Liver (tissue), 9 donors: Measurements from ENCODE around the gene HEPACAM2. TPM values are rescaled to one million over a fixed set of nuclear protein-coding genes. Genes with fewer than 3 reads are reported as not detected.

Experiments used
- DNase-seq: peaks from one replicate; pipeline ENCODE4 v3.0.0-alpha.2; 2017; ENCODE audit warnings: low spot score
- H3K27ac ChIP-seq, 2 donors: one replicate each; pipeline ENCODE4 v1.7.0; 2013; ENCODE audit warnings: inconsistent platforms in 2 of 2, low read length in 2 of 2, control low read depth in 1 of 2, low read depth in 1 of 2, mild to moderate bottlenecking in 1 of 2
- H3K27me3 ChIP-seq, 4 donors: one replicate each; pipeline versions ENCODE4 v1.6.1 to v1.7.0; 2013; ENCODE audit warnings: low read length in 3 of 4, inconsistent platforms in 1 of 4, mild to moderate bottlenecking in 1 of 4, moderate library complexity in 1 of 4; ENCODE audit not compliant: control insufficient read depth in 4 of 4, insufficient read depth in 4 of 4
- H3K36me3 ChIP-seq, 4 donors: one replicate each; pipeline versions ENCODE4 v1.6.1 to v1.7.0; 2013; ENCODE audit warnings: low read length in 3 of 4, mild to moderate bottlenecking in 3 of 4, low read depth in 1 of 4, moderate library complexity in 1 of 4; ENCODE audit not compliant: control insufficient read depth in 4 of 4, insufficient read depth in 3 of 4
- H3K4me1 ChIP-seq, 4 donors: one replicate each; pipeline versions ENCODE4 v1.6.1 to v1.7.0; 2013; ENCODE audit warnings: low read length in 3 of 4, mild to moderate bottlenecking in 3 of 4, moderate library complexity in 1 of 4; ENCODE audit not compliant: control insufficient read depth in 4 of 4, insufficient read depth in 4 of 4
- H3K4me3 ChIP-seq, 3 donors: one replicate each; pipeline versions ENCODE4 v1.6.1 to v1.7.0; 2013; ENCODE audit warnings: low read length in 3 of 3, control low read depth in 1 of 3, low read depth in 1 of 3, mild to moderate bottlenecking in 1 of 3
- H3K9ac ChIP-seq, 2 donors: one replicate each; pipeline ENCODE4 v1.7.0; 2013; ENCODE audit warnings: low read length in 2 of 2, mild to moderate bottlenecking in 2 of 2, moderate library complexity in 2 of 2, control low read depth in 1 of 2, low read depth in 1 of 2
- H3K9me3 ChIP-seq, 4 donors: one replicate each; pipeline versions ENCODE4 v1.6.1 to v1.7.0; 2013; ENCODE audit warnings: low read length in 3 of 4; ENCODE audit not compliant: control insufficient read depth in 4 of 4
- ATF3 ChIP-seq: IDR thresholded peaks from 2 replicates; pipeline ENCODE4 v1.6.1; 2016; ENCODE audit warnings: antibody characterized with exemption
- CTCF ChIP-seq: fragments of 150-350 bp; IDR thresholded peaks from 2 replicates; pipeline ENCODE4 v1.5.1; 2017; ENCODE audit warnings: improper control_type of control experiment, low read depth, low read length; ENCODE audit not compliant: missing input control
- EGR1 ChIP-seq, 2 donors: IDR thresholded peaks; 2 replicates each; pipeline ENCODE4 v1.6.1; 2016 to 2018; ENCODE audit warnings: antibody characterized with exemption in 2 of 2, low read depth in 2 of 2
- FOXA1 ChIP-seq: IDR thresholded peaks from 2 replicates; pipeline ENCODE4 v1.6.1; 2016; ENCODE audit warnings: antibody characterized with exemption
- FOXA2 ChIP-seq: IDR thresholded peaks from 2 replicates; pipeline ENCODE4 v1.6.1; 2016; ENCODE audit warnings: antibody characterized with exemption
- GABPA ChIP-seq, 2 donors: IDR thresholded peaks in 1 of 2; conservative IDR thresholded peaks in 1 of 2; 2 replicates each; pipeline ENCODE4 v1.6.1; 2016; ENCODE audit warnings: antibody characterized with exemption in 2 of 2, mild to moderate bottlenecking in 1 of 2, moderate library complexity in 1 of 2
- HNF4A ChIP-seq, 2 donors: conservative IDR thresholded peaks; 2 replicates each; pipeline ENCODE4 v1.6.1; 2016; ENCODE audit warnings: antibody characterized with exemption in 2 of 2, mild to moderate bottlenecking in 2 of 2
- HNF4G ChIP-seq: IDR thresholded peaks from 2 replicates; pipeline ENCODE4 v1.6.1; 2016; ENCODE audit warnings: antibody characterized with exemption
- JUND ChIP-seq, 2 donors: IDR thresholded peaks; 2 replicates each; pipeline ENCODE4 v1.6.1; 2016; ENCODE audit warnings: antibody characterized with exemption in 2 of 2
- MAX ChIP-seq: IDR thresholded peaks from 2 replicates; pipeline ENCODE4 v1.6.1; 2016; ENCODE audit warnings: antibody characterized with exemption
- NR2F2 ChIP-seq: IDR thresholded peaks from 2 replicates; pipeline ENCODE4 v1.6.1; 2016; ENCODE audit warnings: antibody characterized with exemption
- RXRA ChIP-seq, 2 donors: IDR thresholded peaks; 2 replicates each; pipeline ENCODE4 v1.6.1; 2017 to 2018; ENCODE audit warnings: antibody characterized with exemption in 2 of 2, mild to moderate bottlenecking in 1 of 2
- SP1 ChIP-seq: IDR thresholded peaks from 2 replicates; pipeline ENCODE4 v1.6.1; 2018; ENCODE audit warnings: antibody characterized with exemption, mild to moderate bottlenecking
- TAF1 ChIP-seq: conservative IDR thresholded peaks from 2 replicates; pipeline ENCODE4 v1.6.1; 2016; ENCODE audit warnings: antibody characterized with exemption, mild to moderate bottlenecking
- YY1 ChIP-seq: IDR thresholded peaks from 2 replicates; pipeline ENCODE4 v1.6.1; 2016; ENCODE audit warnings: antibody characterized with exemption, mild to moderate bottlenecking
- ZBTB33 ChIP-seq: IDR thresholded peaks from 2 replicates; pipeline ENCODE4 v1.6.1; 2016; ENCODE audit warnings: antibody characterized with exemption
- WGBS: extraction: QIAGEN DNeasy Blood & Tissue Kit; methylation state at CpG from one replicate; pipeline ENCODE4 v1.1.7; 2013; 5-methylcytosine and 5-hydroxymethylcytosine counted together
- polyA plus RNA-seq, 2 donors: library from polyadenylated mRNA; stranded (reverse) in 1 of 2; unstranded in 1 of 2; fragments of 200-250 nt in 1 of 2; fragments of >200 nt in 1 of 2; fragmentation: Nextera tagmentation in 1 of 2; extraction: Ambion mirVana in 1 of 2; gene quantifications; one replicate each; pipeline versions ENCODE4 v1.2.1 to v1.2.3, GENCODE V29; 2013 to 2015
- total RNA-seq, 2 donors: library from RNA; depleted of rRNA; stranded (reverse); fragments of >200 nt; gene quantifications; one replicate each; pipeline ENCODE4 v1.2.3, GENCODE V29; 2014
- donor health status: healthy.
- donor health status: healthy.
- donor health status: healthy.
- donor health status: healthy.
- donor health status: healthy.

HEPACAM2 gene
- total and polyA plus RNA-seq, 4 donors, result 4.4 TPM; not detected in 3

GRCh38 chr7:93196336-93196735 is 29.9 kb downstream of the HEPACAM2 start:
- WGBS, result 55% methylated on average over 2 of the region's 2 CpGs
- H3K27me3 ChIP-seq, result peaks cover 0 to 5% (median 0%) of the 10 kb centered on the region in 4 donors
- H3K36me3 ChIP-seq, result no peaks in the 10 kb centered on the region
- no peak overlapping the region for H3K4me3 ChIP-seq
- DNase-seq, result no peak
- no peak overlapping the region for H3K9ac ChIP-seq
- no peak overlapping the region for H3K27ac ChIP-seq
- TF ChIP-seq MAX, result no peak
- no peak for TF ChIP-seq FOXA2
- no peak for TF ChIP-seq FOXA1
- no peak for TF ChIP-seq EGR1 (IDR thresholded peaks at IDR 0.05; ENCODE audit: low read depth in 2 of 2)
- no peak for TF ChIP-seq ATF3
- TF ChIP-seq NR2F2, result no peak
- TF ChIP-seq TAF1, result no peak
- TF ChIP-seq JUND (IDR thresholded peaks at IDR 0.05), result no peak
- TF ChIP-seq CTCF, result no peak
- TF ChIP-seq GABPA (IDR thresholded peaks at IDR 0.05 in 1 of 2, conservative IDR thresholded peaks at IDR 0.05 in 1 of 2), result no peak
- no peak for TF ChIP-seq RXRA (IDR thresholded peaks at IDR 0.05)
- TF ChIP-seq YY1, result no peak
- TF ChIP-seq ZBTB33, result no peak
- no peaks in the 10 kb centered on the region for H3K9me3 ChIP-seq
- no peaks in the 10 kb centered on the region for H3K4me1 ChIP-seq

- WGBS, result 50% methylated on average over 3 of the region's 3 CpGs
- no peak for DNase-seq
- H3K9ac ChIP-seq, result no peak overlapping the region
- TF ChIP-seq RXRA (IDR thresholded peaks at IDR 0.05) (no peak), FOXA2 (no peak), EGR1 (IDR thresholded peaks at IDR 0.05; ENCODE audit: low read depth in 2 of 2) (no peak), GABPA (IDR thresholded peaks at IDR 0.05 in 1 of 2, conservative IDR thresholded peaks at IDR 0.05 in 1 of 2) (no peak), ZBTB33 (no peak), SP1 (no peak), HNF4A (conservative IDR thresholded peaks at IDR 0.05) (no peak), YY1 (no peak), TAF1 (no peak), ATF3 (no peak), CTCF (no peak), HNF4G (no peak)
- H3K27me3 ChIP-seq, result peaks cover 0 to 5% (median 0%) of the 10 kb centered on the region in 4 donors
- H3K4me3 ChIP-seq, result no peak overlapping the region
- no peaks in the 10 kb centered on the region for H3K4me1 ChIP-seq
- H3K27ac ChIP-seq, result no peak overlapping the region
- H3K36me3 ChIP-seq, result no peaks in the 10 kb centered on the region
- H3K9me3 ChIP-seq, result no peaks in the 10 kb centered on the region
Measured at GRCh38 chr7:93194386-93194785, 31.9 kb downstream of the HEPACAM2 start.
